Smooth muscle cell (in vitro differentiated cells): Measurements from ENCODE around the gene RUNX1. TPM values are rescaled to one million over a fixed set of nuclear protein-coding genes. Genes with fewer than 3 reads are reported as not detected.

Experiments used
- DNase-seq: peaks from one replicate; lab custom pipeline; 2025; ENCODE audit not compliant: unreplicated experiment; lab: John Stamatoyannopoulos, UW
- H2AFZ ChIP-seq: fragments of 200-600 bp; sonication (generic); 2 replicates; pipeline ENCODE4 v1.6.0; 2016; ENCODE audit warnings: antibody characterized with exemption, low read depth, mild to moderate bottlenecking
- H3F3A ChIP-seq: fragments of 200-600 bp; sonication (generic); 2 replicates; pipeline ENCODE4 v1.6.0; 2017; ENCODE audit warnings: antibody characterized with exemption, low read depth
- H3K27ac ChIP-seq: fragments of 200-600 bp; sonication (generic); 2 replicates; pipeline ENCODE4 v1.5.1; 2016; ENCODE audit warnings: low read depth, mild to moderate bottlenecking
- H3K27me3 ChIP-seq: fragments of 200-600 bp; sonication (generic); 2 replicates; pipeline ENCODE4 v1.6.1; 2016; ENCODE audit warnings: low read depth, mild to moderate bottlenecking
- H3K36me3 ChIP-seq: fragments of 200-600 bp; sonication (generic); 2 replicates; pipeline ENCODE4 v1.5.1; 2016; ENCODE audit warnings: low read depth
- H3K4me1 ChIP-seq: fragments of 200-600 bp; sonication (generic); 2 replicates; pipeline ENCODE4 v1.5.1; 2016; ENCODE audit warnings: low read depth
- H3K4me2 ChIP-seq: fragments of 200-600 bp; sonication (generic); 2 replicates; pipeline ENCODE4 v1.6.0; 2016; ENCODE audit warnings: mild to moderate bottlenecking
- H3K4me3 ChIP-seq: fragments of 200-600 bp; sonication (generic); 2 replicates; pipeline ENCODE4 v1.5.1; 2016; ENCODE audit warnings: mild to moderate bottlenecking
- H3K79me2 ChIP-seq: fragments of 200-600 bp; sonication (generic); 2 replicates; pipeline ENCODE4 v1.6.0; 2016; ENCODE audit warnings: low read depth, mild to moderate bottlenecking
- H3K9ac ChIP-seq: fragments of 200-600 bp; sonication (generic); 2 replicates; pipeline ENCODE4 v1.6.0; 2016; ENCODE audit warnings: low read depth
- H3K9me3 ChIP-seq: fragments of 200-600 bp; sonication (generic); replicated peaks from 2 replicates; pipeline ENCODE4 v1.5.1; 2016; ENCODE audit warnings: low read depth
- H4K20me1 ChIP-seq: fragments of 200-600 bp; sonication (generic); 2 replicates; pipeline ENCODE4 v1.6.0; 2016; ENCODE audit warnings: low read depth
- WGBS: methylation state at CpG from one replicate; pipeline ENCODE4 v1.1.7; 2016; ENCODE audit warnings: low lambda C conversion rate; 5-methylcytosine and 5-hydroxymethylcytosine counted together
- polyA plus RNA-seq: library from polyadenylated mRNA; unstranded; fragments of >200 nt; fragmentation: Nextera tagmentation; extraction: Ambion mirVana; gene quantifications from 2 replicates; pipeline ENCODE4 v1.2.1, GENCODE V29; 2016
- total RNA-seq: library from RNA; depleted of rRNA; stranded (reverse); fragments of >200 nt; gene quantifications from 2 replicates; pipeline ENCODE4 v1.2.3, GENCODE V29; 2014
- TF ChIP-seq, protein P1 (sequence below): fragments of 200-600 bp; sonication (generic); IDR thresholded peaks from 2 replicates; pipeline ENCODE4 v1.5.1; 2017; ENCODE audit warnings: borderline replicate concordance, mild to moderate bottlenecking, antibody characterized with exemption; ENCODE audit not compliant: insufficient read depth, poor library complexity, severe bottlenecking

Gene RUNX1
- total and polyA plus RNA-seq, 2 experiments from 2014 or later = 33.4 to 97.6 TPM

DNA sequence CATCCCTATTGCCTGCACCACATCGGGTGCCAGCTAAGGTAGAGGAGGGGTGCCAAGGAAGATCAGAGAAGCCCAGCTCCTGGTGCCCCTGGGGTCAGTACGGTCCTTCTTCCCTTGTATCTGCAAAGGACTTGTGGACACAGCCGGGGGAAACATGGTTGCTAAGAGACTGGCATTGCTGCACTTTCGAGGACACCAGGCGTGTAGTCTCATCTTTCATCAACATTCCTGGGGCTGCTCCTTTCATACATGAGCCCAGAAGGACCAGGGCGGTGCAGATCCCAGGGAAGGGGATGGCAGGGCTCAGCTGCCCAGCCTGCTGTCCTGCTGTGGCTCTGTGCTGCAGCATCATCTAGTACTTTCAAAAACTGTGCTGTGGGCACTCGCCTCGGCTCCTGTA is 61.0 kb downstream of the RUNX1 start:
- no peak for DNase-seq
- Histone ChIP-seq H3K9ac (peak overlapping the region; percentile 90), H2AFZ (no peak overlapping the region), H3K4me2 (peak overlapping the region; percentile 77), H3F3A (peaks cover 40% of the 10 kb centered on the region), H3K27ac (peak overlapping the region; percentile 100), H3K4me3 (no peak overlapping the region), H3K9me3 (no peaks in the 10 kb centered on the region), H4K20me1 (no peaks in the 10 kb centered on the region), H3K27me3 (no peaks in the 10 kb centered on the region), H3K79me2 (peaks cover 14% of the 10 kb centered on the region), H3K36me3 (no peaks in the 10 kb centered on the region), H3K4me1 (peaks cover 19% of the 10 kb centered on the region)
- TF ChIP-seq, protein P1, sequence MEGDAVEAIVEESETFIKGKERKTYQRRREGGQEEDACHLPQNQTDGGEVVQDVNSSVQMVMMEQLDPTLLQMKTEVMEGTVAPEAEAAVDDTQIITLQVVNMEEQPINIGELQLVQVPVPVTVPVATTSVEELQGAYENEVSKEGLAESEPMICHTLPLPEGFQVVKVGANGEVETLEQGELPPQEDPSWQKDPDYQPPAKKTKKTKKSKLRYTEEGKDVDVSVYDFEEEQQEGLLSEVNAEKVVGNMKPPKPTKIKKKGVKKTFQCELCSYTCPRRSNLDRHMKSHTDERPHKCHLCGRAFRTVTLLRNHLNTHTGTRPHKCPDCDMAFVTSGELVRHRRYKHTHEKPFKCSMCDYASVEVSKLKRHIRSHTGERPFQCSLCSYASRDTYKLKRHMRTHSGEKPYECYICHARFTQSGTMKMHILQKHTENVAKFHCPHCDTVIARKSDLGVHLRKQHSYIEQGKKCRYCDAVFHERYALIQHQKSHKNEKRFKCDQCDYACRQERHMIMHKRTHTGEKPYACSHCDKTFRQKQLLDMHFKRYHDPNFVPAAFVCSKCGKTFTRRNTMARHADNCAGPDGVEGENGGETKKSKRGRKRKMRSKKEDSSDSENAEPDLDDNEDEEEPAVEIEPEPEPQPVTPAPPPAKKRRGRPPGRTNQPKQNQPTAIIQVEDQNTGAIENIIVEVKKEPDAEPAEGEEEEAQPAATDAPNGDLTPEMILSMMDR = no peak
- 79% methylated on average over 8 of the region's 8 CpGs for WGBS

DNA sequence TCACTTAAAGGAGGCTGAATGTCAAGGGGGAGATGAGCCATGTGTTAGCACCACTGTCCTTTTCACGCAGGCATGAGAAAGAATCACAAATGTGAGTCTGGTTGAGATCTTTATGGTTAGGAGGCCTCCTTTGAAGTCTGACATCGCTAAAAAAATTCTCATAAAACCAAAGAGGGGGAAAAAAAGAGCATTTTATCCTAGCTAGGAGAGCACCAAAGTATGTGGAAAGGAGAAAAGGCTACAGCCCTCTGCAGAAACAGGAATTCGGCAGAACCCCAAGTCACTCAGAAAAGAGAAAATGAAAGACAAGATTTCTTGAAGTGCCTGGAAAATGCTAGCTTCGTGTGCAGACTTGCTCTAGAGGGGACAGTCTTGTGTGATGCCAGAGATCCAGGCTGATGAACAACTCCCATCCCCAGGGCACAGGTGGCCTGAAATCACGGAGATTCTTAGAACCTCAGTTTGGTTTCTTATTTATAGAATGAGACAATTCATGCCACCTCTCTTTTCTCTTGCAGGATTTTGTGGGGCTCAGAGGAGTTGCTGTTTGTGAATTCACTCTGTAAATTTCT is 61.5 kb downstream of the RUNX1 start:
- peak overlapping the region; percentile 1 for H3K4me3 ChIP-seq
- no peak for DNase-seq
- H4K20me1 ChIP-seq = no peaks in the 10 kb centered on the region
- H3K4me1 ChIP-seq = peaks cover 22% of the 10 kb centered on the region
- H3K36me3 ChIP-seq = no peaks in the 10 kb centered on the region
- H3K4me2 ChIP-seq = peak overlapping the region; percentile 77
- H3K79me2 ChIP-seq = peaks cover 11% of the 10 kb centered on the region
- H3K27ac ChIP-seq = peak overlapping the region; percentile 100
- 22% methylated on average over 5 of the region's 5 CpGs for WGBS
- no peak overlapping the region for H2AFZ ChIP-seq
- peak overlapping the region; percentile 90 for H3K9ac ChIP-seq
- H3F3A ChIP-seq = peaks cover 44% of the 10 kb centered on the region
- TF ChIP-seq, protein P1 = no peak
- H3K27me3 ChIP-seq = no peaks in the 10 kb centered on the region
- H3K9me3 ChIP-seq = no peaks in the 10 kb centered on the region

DNA sequence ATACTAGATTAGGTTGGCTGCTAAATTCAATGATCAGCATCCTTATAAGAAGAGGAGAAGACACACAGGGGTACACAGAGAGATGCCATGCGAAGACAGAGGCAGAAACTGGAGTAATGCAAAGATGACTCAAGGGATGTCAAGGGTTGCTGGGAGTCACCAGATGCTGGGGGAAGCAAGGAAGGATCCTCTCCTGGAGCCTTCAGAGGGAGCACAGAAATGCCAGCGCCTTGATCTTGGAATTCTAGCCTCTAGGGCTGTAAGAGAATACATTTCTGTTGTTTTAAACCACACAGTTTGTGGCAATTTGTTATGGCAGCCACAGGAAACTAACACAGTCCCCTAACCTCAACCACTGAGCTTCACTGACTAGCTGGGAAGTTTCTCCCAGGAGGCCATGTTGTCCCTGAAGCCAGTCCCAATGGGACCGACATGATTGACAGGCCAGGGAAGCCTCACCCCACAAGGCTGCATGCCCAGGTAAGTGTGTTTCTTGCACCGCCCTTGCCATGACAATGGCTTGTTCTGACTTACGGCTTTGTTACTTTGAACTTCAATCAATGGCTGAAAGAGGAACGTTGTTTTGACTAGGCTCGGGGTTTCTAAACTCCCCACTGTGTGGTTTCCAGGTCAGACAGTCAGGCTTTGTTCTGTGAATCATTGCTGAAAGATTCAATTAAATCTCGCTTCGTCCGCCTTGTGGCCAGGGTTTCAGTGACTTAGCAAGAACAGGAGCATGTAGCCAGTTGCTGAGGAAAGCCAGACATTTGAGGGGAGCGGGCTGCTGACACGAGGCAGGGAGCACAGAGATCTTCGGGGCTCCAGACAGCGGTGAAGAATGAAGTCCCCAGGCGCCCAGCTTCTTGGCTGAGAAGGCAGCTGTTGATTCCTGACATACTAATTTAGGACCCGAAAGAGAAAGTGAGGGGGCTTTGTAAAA is 62.3 kb downstream of the RUNX1 start:
- Histone ChIP-seq H3K9ac (peak overlapping the region; percentile 90), H2AFZ (no peak overlapping the region)

More for the DNA sequence above, 62.3 kb downstream of the RUNX1 start:
- Histone ChIP-seq H3K79me2 (peaks cover 10% of the 10 kb centered on the region), H3K9me3 (no peaks in the 10 kb centered on the region), H3K4me1 (peaks cover 23% of the 10 kb centered on the region), H3K27ac (peak overlapping the region; percentile 100), H3K36me3 (no peaks in the 10 kb centered on the region), H3K4me2 (peak overlapping the region; percentile 77), H3K27me3 (no peaks in the 10 kb centered on the region), H3F3A (peaks cover 45% of the 10 kb centered on the region), H3K4me3 (peak overlapping the region; percentile 1), H4K20me1 (no peaks in the 10 kb centered on the region)
- TF ChIP-seq, protein P1 = no peak
- DNase-seq = no peak
- WGBS = 21% methylated on average over 16 of the region's 16 CpGs
